ENCODE data around the gene CD8B2. TPM values are rescaled to one million over a fixed set of nuclear protein-coding genes. Genes with fewer than 3 reads are reported as not detected.

The CD8B2 gene
- total and polyA plus RNA-seq, 2 experiments from 2014 or later, result 0.06 TPM; not detected in 1

GRCh38 chr2:106552921-106553320 lies 65.8 kb downstream of the CD8B2 start (continued):
- TF ChIP-seq CTCF (conservative IDR thresholded peaks at IDR 0.05; ENCODE audit: low read depth in 2 of 2), result no peak
- TF ChIP-seq, protein P1, sequence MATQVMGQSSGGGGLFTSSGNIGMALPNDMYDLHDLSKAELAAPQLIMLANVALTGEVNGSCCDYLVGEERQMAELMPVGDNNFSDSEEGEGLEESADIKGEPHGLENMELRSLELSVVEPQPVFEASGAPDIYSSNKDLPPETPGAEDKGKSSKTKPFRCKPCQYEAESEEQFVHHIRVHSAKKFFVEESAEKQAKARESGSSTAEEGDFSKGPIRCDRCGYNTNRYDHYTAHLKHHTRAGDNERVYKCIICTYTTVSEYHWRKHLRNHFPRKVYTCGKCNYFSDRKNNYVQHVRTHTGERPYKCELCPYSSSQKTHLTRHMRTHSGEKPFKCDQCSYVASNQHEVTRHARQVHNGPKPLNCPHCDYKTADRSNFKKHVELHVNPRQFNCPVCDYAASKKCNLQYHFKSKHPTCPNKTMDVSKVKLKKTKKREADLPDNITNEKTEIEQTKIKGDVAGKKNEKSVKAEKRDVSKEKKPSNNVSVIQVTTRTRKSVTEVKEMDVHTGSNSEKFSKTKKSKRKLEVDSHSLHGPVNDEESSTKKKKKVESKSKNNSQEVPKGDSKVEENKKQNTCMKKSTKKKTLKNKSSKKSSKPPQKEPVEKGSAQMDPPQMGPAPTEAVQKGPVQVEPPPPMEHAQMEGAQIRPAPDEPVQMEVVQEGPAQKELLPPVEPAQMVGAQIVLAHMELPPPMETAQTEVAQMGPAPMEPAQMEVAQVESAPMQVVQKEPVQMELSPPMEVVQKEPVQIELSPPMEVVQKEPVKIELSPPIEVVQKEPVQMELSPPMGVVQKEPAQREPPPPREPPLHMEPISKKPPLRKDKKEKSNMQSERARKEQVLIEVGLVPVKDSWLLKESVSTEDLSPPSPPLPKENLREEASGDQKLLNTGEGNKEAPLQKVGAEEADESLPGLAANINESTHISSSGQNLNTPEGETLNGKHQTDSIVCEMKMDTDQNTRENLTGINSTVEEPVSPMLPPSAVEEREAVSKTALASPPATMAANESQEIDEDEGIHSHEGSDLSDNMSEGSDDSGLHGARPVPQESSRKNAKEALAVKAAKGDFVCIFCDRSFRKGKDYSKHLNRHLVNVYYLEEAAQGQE (IDR thresholded peaks at IDR 0.05; ENCODE audit: unreplicated experiment), result no peak

DNA sequence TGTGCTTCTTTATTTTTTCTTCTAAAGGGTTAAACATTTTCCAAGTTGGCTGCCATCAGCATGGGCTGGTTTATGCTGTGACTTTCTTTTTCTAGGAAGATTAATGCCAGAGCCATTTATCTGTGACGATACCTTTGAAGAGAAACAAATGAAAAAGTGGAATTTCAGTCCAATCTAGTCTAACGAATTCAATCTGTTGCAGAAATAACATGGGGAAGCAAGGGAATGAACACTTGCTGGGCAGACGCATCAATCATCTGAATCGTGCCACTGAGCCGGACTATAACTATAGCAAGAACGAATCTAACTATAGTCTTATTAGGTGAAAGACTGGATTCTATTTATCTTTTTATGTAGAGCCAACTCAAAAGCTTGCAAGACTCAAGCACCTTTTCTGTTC lies 66.2 kb downstream of the CD8B2 start:
- H3K9me2 ChIP-seq (ENCODE audit: insufficient read depth), result no peaks in the 10 kb centered on the region
- no peaks in the 10 kb centered on the region for H3K27me3 ChIP-seq (ENCODE audit: insufficient read depth)
- no peaks in the 10 kb centered on the region for H4K20me1 ChIP-seq (replicated peaks; ENCODE audit: insufficient read depth)
- H2AFZ ChIP-seq, result no peak overlapping the region
- H3K36me3 ChIP-seq (ENCODE audit: insufficient read depth), result peaks cover 9% of the 10 kb centered on the region; the same call in 1 of the 2 replicates
- no peaks in the 10 kb centered on the region for H3K4me1 ChIP-seq (ENCODE audit: insufficient read depth)
- no peak for ATAC-seq
- H3K27ac ChIP-seq (ENCODE audit: low read depth), result no peak overlapping the region
- H3K9me3 Mint-ChIP-seq, result peaks cover 26% of the 10 kb centered on the region
- H3K27ac Mint-ChIP-seq, result no peak overlapping the region
- peaks cover 12% of the 10 kb centered on the region for H3K36me3 Mint-ChIP-seq (ENCODE audit: low read depth)
- no peaks in the 10 kb centered on the region for H3K79me2 ChIP-seq (replicated peaks; ENCODE audit: insufficient read depth)
- H3K4me2 ChIP-seq, result no peak overlapping the region
- no peak overlapping the region for H3K4me3 ChIP-seq
- no peak for DNase-seq (ENCODE audit: low spot score)
- H3K27me3 Mint-ChIP-seq (ENCODE audit: insufficient read depth, low read depth, poor library complexity), result peaks cover 4% of the 10 kb centered on the region
- H3F3A ChIP-seq (replicated peaks; ENCODE audit: low read depth), result no peaks in the 10 kb centered on the region
- H3K4me1 Mint-ChIP-seq, result no peaks in the 10 kb centered on the region
- H3K4me3 Mint-ChIP-seq, result no peak overlapping the region
- TF ChIP-seq CREB1 (CRISPR knock-in tag; IDR thresholded peaks at IDR 0.05; ENCODE audit: low read depth) (no peak), POLR2AphosphoS5 (IDR thresholded peaks at IDR 0.05; ENCODE audit: low read depth) (no peak), NANOG (IDR thresholded peaks at IDR 0.05; ENCODE audit: borderline replicate concordance) (no peak), EZH2 (IDR thresholded peaks at IDR 0.05; ENCODE audit: low read depth, unreplicated experiment) (no peak), JUNB (IDR thresholded peaks at IDR 0.05; ENCODE audit: unreplicated experiment) (no peak), CTCF (conservative IDR thresholded peaks at IDR 0.05; ENCODE audit: low read depth in 2 of 2) (no peak), ZNF114 (CRISPR knock-in tag; IDR thresholded peaks at IDR 0.05) (no peak), STAT1 (IDR thresholded peaks at IDR 0.05; ENCODE audit: unreplicated experiment) (no peak), ZNF331 (CRISPR knock-in tag; IDR thresholded peaks at IDR 0.05; ENCODE audit: low read depth) (no peak)
- TF ChIP-seq, protein P2, sequence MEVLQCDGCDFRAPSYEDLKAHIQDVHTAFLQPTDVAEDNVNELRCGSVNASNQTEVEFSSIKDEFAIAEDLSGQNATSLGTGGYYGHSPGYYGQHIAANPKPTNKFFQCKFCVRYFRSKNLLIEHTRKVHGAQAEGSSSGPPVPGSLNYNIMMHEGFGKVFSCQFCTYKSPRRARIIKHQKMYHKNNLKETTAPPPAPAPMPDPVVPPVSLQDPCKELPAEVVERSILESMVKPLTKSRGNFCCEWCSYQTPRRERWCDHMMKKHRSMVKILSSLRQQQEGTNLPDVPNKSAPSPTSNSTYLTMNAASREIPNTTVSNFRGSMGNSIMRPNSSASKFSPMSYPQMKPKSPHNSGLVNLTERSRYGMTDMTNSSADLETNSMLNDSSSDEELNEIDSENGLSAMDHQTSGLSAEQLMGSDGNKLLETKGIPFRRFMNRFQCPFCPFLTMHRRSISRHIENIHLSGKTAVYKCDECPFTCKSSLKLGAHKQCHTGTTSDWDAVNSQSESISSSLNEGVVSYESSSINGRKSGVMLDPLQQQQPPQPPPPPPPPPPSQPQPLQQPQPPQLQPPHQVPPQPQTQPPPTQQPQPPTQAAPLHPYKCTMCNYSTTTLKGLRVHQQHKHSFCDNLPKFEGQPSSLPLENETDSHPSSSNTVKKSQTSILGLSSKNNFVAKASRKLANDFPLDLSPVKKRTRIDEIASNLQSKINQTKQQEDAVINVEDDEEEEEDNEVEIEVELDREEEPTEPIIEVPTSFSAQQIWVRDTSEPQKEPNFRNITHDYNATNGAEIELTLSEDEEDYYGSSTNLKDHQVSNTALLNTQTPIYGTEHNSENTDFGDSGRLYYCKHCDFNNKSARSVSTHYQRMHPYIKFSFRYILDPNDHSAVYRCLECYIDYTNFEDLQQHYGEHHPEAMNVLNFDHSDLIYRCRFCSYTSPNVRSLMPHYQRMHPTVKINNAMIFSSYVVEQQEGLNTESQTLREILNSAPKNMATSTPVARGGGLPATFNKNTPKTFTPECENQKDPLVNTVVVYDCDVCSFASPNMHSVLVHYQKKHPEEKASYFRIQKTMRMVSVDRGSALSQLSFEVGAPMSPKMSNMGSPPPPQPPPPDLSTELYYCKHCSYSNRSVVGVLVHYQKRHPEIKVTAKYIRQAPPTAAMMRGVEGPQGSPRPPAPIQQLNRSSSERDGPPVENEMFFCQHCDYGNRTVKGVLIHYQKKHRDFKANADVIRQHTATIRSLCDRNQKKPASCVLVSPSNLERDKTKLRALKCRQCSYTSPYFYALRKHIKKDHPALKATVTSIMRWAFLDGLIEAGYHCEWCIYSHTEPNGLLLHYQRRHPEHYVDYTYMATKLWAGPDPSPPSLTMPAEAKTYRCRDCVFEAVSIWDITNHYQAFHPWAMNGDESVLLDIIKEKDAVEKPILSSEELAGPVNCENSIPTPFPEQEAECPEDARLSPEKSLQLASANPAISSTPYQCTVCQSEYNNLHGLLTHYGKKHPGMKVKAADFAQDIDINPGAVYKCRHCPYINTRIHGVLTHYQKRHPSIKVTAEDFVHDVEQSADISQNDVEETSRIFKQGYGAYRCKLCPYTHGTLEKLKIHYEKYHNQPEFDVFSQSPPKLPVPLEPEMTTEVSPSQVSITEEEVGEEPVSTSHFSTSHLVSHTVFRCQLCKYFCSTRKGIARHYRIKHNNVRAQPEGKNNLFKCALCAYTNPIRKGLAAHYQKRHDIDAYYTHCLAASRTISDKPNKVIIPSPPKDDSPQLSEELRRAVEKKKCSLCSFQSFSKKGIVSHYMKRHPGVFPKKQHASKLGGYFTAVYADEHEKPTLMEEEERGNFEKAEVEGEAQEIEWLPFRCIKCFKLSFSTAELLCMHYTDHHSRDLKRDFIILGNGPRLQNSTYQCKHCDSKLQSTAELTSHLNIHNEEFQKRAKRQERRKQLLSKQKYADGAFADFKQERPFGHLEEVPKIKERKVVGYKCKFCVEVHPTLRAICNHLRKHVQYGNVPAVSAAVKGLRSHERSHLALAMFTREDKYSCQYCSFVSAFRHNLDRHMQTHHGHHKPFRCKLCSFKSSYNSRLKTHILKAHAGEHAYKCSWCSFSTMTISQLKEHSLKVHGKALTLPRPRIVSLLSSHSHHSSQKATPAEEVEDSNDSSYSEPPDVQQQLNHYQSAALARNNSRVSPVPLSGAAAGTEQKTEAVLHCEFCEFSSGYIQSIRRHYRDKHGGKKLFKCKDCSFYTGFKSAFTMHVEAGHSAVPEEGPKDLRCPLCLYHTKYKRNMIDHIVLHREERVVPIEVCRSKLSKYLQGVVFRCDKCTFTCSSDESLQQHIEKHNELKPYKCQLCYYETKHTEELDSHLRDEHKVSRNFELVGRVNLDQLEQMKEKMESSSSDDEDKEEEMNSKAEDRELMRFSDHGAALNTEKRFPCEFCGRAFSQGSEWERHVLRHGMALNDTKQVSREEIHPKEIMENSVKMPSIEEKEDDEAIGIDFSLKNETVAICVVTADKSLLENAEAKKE (CRISPR knock-in tag; IDR thresholded peaks at IDR 0.05), result no peak

Measured in GM23338 (cell line).